Activated naive CD8-positive, alpha-beta T cell treated with anti-CD3 and anti-CD28 coated beads, Interleukin-2, amount 10 ng/mL, durations not matched to agents 7 days and 5 days (primary cell): ENCODE data around the gene TEX35. TPM values are rescaled to one million over a fixed set of nuclear protein-coding genes. Genes with fewer than 3 reads are reported as not detected.
"Not testable (repeated sequence)": the region's sequence is repeated elsewhere in the genome, so short reads cannot be mapped to it uniquely, and the experiment has no call there.

Experiments used
- ATAC-seq: fragments of 150-1000 bp; cut with Tn5 transposase; one replicate; pipeline ENCODE4 v1.10.0; 2021; ENCODE audit warnings: low read depth, moderate library complexity
- POLR2A ChIA-PET: fragments of 350-600 bp; sonication (Branson Sonifier 250); formaldehyde crosslinking; loops from one replicate; lab custom pipeline; 2021; ENCODE audit warnings: antibody characterized with exemption; lab: Charles Lee
- DNase-seq: peaks from one replicate; pipeline ENCODE4 v3.0.0; 2021
- H3K27ac Mint-ChIP-seq: one replicate; pipeline ENCODE4 v1.8.0; 2022; ENCODE audit warnings: mild to moderate bottlenecking, mixed read lengths
- H3K27me3 Mint-ChIP-seq: one replicate; pipeline ENCODE4 v1.8.0; 2022; ENCODE audit warnings: mild to moderate bottlenecking, moderate library complexity, mixed read lengths
- H3K36me3 Mint-ChIP-seq: one replicate; pipeline ENCODE4 v1.8.0; 2021; ENCODE audit warnings: mild to moderate bottlenecking, mixed read lengths
- H3K4me1 Mint-ChIP-seq: one replicate; pipeline ENCODE4 v1.8.0; 2021; ENCODE audit warnings: mixed read lengths
- H3K4me3 Mint-ChIP-seq: one replicate; pipeline ENCODE4 v1.8.0; 2022; ENCODE audit warnings: mild to moderate bottlenecking, moderate library complexity, mixed read lengths
- H3K9me3 Mint-ChIP-seq: one replicate; pipeline ENCODE4 v1.8.0; 2021; ENCODE audit warnings: mixed read lengths
- total RNA-seq, 2 experiments: library from RNA; stranded (reverse); gene quantifications; one replicate each; pipeline ENCODE4 v1.2.3, GENCODE V29; 2021

The TEX35 gene
- total RNA-seq, 2 experiments from 2014 or later: not detected

- POLR2A ChIA-PET: interaction anchor here (0.7 to 1.3 kb wide), 3 partner anchors 10 to 461 kb away, joined by 3 to 5 read pairs (median 3); partner anchors contain the start of gene RALGPS2
These were observed 29.8 kb downstream of the TEX35 start for GRCh38 chr1:178542554-178543289.

GRCh38 chr1:178543290-178543607 lies 30.3 kb downstream of the TEX35 start:
- H3K27ac Mint-ChIP-seq: peak overlapping the region; percentile 70
- peak overlapping the region; percentile 90 for H3K4me3 Mint-ChIP-seq
- POLR2A ChIA-PET: interaction anchor here (1.3 kb wide), 1 partner anchor 10 kb away, joined by 5 read pairs; no protein-coding TSS in a partner anchor
- no peaks in the 10 kb centered on the region for H3K9me3 Mint-ChIP-seq
- ATAC-seq: no peak
- H3K27me3 Mint-ChIP-seq: no peaks in the 10 kb centered on the region
- H3K36me3 Mint-ChIP-seq: no peaks in the 10 kb centered on the region
- peaks cover 5% of the 10 kb centered on the region for H3K4me1 Mint-ChIP-seq
- peak; percentile 38 for DNase-seq

More at GRCh38 chr1:178542554-178543289, 29.8 kb downstream of the TEX35 start:
- Mint-ChIP-seq H3K27me3 (no peaks in the 10 kb centered on the region), H3K36me3 (no peaks in the 10 kb centered on the region), H3K27ac (peak overlapping the region; percentile 87), H3K4me3 (peak overlapping the region; percentile 90), H3K9me3 (no peaks in the 10 kb centered on the region), H3K4me1 (peaks cover 5% of the 10 kb centered on the region)
- peak; percentile 98 for DNase-seq
- peak; percentile 90 for ATAC-seq

- Mint-ChIP-seq H3K36me3 (no peaks in the 10 kb centered on the region), H3K4me3 (no peak overlapping the region), H3K4me1 (peaks cover 5% of the 10 kb centered on the region), H3K27ac (no peak overlapping the region), H3K9me3 (no peaks in the 10 kb centered on the region), H3K27me3 (no peaks in the 10 kb centered on the region)
- DNase-seq (no peak), ATAC-seq (no peak)
- POLR2A ChIA-PET: no interaction called here
These were observed 31.6 kb downstream of the TEX35 start for GRCh38 chr1:178544531-178544930.

- Mint-ChIP-seq H3K27me3 (no peaks in the 10 kb centered on the region), H3K27ac (no peak overlapping the region), H3K4me1 (peaks cover 3% of the 10 kb centered on the region), H3K9me3 (peaks cover 3% of the 10 kb centered on the region), H3K4me3 (no peak overlapping the region), H3K36me3 (no peaks in the 10 kb centered on the region)
- DNase-seq (no peak), ATAC-seq (no peak)
- POLR2A ChIA-PET: no interaction called here
These were observed 35.2 kb downstream of the TEX35 start for GRCh38 chr1:178548108-178548507.

GRCh38 chr1:178551307-178551706 lies 38.4 kb downstream of the TEX35 start:
- H3K4me3 Mint-ChIP-seq: no peak overlapping the region
- H3K27ac Mint-ChIP-seq: no peak overlapping the region
- no peaks in the 10 kb centered on the region for H3K4me1 Mint-ChIP-seq
- peaks cover 9% of the 10 kb centered on the region for H3K9me3 Mint-ChIP-seq
- no peak for ATAC-seq
- no peak for DNase-seq
- no peaks in the 10 kb centered on the region for H3K36me3 Mint-ChIP-seq
- H3K27me3 Mint-ChIP-seq: no peaks in the 10 kb centered on the region
- POLR2A ChIA-PET: no interaction called here

- Mint-ChIP-seq H3K27ac (no peak overlapping the region), H3K9me3 (peaks cover 10% of the 10 kb centered on the region), H3K4me1 (no peaks in the 10 kb centered on the region), H3K36me3 (no peaks in the 10 kb centered on the region), H3K27me3 (no peaks in the 10 kb centered on the region), H3K4me3 (no peak overlapping the region)
- POLR2A ChIA-PET: no interaction called here
- ATAC-seq (no peak), DNase-seq (no peak)
These were observed 39.0 kb downstream of the TEX35 start for GRCh38 chr1:178551940-178552339.

GRCh38 chr1:178552856-178553255 lies 39.9 kb downstream of the TEX35 start:
- no peaks in the 10 kb centered on the region for H3K36me3 Mint-ChIP-seq
- no peaks in the 10 kb centered on the region for H3K4me1 Mint-ChIP-seq
- H3K4me3 Mint-ChIP-seq: no peak overlapping the region
- DNase-seq: no peak
- peaks cover 10% of the 10 kb centered on the region for H3K9me3 Mint-ChIP-seq
- H3K27me3 Mint-ChIP-seq: no peaks in the 10 kb centered on the region
- POLR2A ChIA-PET: no interaction called here
- H3K27ac Mint-ChIP-seq: no peak overlapping the region
- no peak for ATAC-seq

GRCh38 chr1:178554351-178554750 lies 41.4 kb downstream of the TEX35 start:
- H3K4me1 Mint-ChIP-seq, H3K36me3 Mint-ChIP-seq, H3K27me3 Mint-ChIP-seq, H3K27ac Mint-ChIP-seq, H3K9me3 Mint-ChIP-seq, DNase-seq, ATAC-seq, H3K4me3 Mint-ChIP-seq, POLR2A ChIA-PET: not testable (repeated sequence)

- H3K4me1 Mint-ChIP-seq, H3K27ac Mint-ChIP-seq, ATAC-seq, DNase-seq, POLR2A ChIA-PET, H3K36me3 Mint-ChIP-seq, H3K27me3 Mint-ChIP-seq, H3K4me3 Mint-ChIP-seq, H3K9me3 Mint-ChIP-seq: not testable (repeated sequence)
These were observed 42.7 kb downstream of the TEX35 start for GRCh38 chr1:178555613-178556012.

GRCh38 chr1:178558816-178559215 lies 45.9 kb downstream of the TEX35 start:
- POLR2A ChIA-PET, H3K4me3 Mint-ChIP-seq, ATAC-seq, H3K9me3 Mint-ChIP-seq, H3K36me3 Mint-ChIP-seq, H3K27ac Mint-ChIP-seq, H3K4me1 Mint-ChIP-seq, H3K27me3 Mint-ChIP-seq, DNase-seq: not testable (repeated sequence)

- Mint-ChIP-seq H3K27me3 (no peaks in the 10 kb centered on the region), H3K36me3 (no peaks in the 10 kb centered on the region), H3K9me3 (peaks cover 2% of the 10 kb centered on the region), H3K4me1 (no peaks in the 10 kb centered on the region), H3K27ac (no peak overlapping the region), H3K4me3 (no peak overlapping the region)
- POLR2A ChIA-PET: no interaction called here
- ATAC-seq: no peak
- DNase-seq: no peak
These were observed 48.0 kb downstream of the TEX35 start for GRCh38 chr1:178560871-178561376.

- Mint-ChIP-seq H3K9me3 (no peaks in the 10 kb centered on the region), H3K27me3 (no peaks in the 10 kb centered on the region), H3K27ac (no peak overlapping the region), H3K4me1 (no peaks in the 10 kb centered on the region), H3K4me3 (no peak overlapping the region), H3K36me3 (no peaks in the 10 kb centered on the region)
- POLR2A ChIA-PET: interaction anchor here (0.5 kb wide), 1 partner anchor 451 kb away, joined by 4 read pairs; no protein-coding TSS in a partner anchor
- ATAC-seq: no peak
- DNase-seq: no peak
These were observed 50.4 kb downstream of the TEX35 start for GRCh38 chr1:178563099-178563820.

- Mint-ChIP-seq H3K9me3 (no peaks in the 10 kb centered on the region), H3K36me3 (no peaks in the 10 kb centered on the region), H3K27me3 (peaks cover 2% of the 10 kb centered on the region), H3K4me1 (no peaks in the 10 kb centered on the region), H3K4me3 (no peak overlapping the region), H3K27ac (no peak overlapping the region)
- DNase-seq (no peak), ATAC-seq (no peak)
- POLR2A ChIA-PET: no interaction called here
These were observed 51.3 kb downstream of the TEX35 start for GRCh38 chr1:178564086-178564782.
